Liver (tissue), 9 donors: ENCODE measurements around the gene SLC30A3. TPM values are rescaled to one million over a fixed set of nuclear protein-coding genes. Genes with fewer than 3 reads are reported as not detected.

Experiments
- DNase-seq: peaks from one replicate; pipeline ENCODE4 v3.0.0-alpha.2; 2017; ENCODE audit warnings: low spot score
- H3K27ac ChIP-seq, 2 donors: one replicate each; pipeline ENCODE4 v1.7.0; 2013; ENCODE audit warnings: inconsistent platforms in 2 of 2, low read length in 2 of 2, control low read depth in 1 of 2, low read depth in 1 of 2, mild to moderate bottlenecking in 1 of 2
- H3K27me3 ChIP-seq, 4 donors: one replicate each; pipeline versions ENCODE4 v1.6.1 to v1.7.0; 2013; ENCODE audit warnings: low read length in 3 of 4, inconsistent platforms in 1 of 4, mild to moderate bottlenecking in 1 of 4, moderate library complexity in 1 of 4; ENCODE audit not compliant: control insufficient read depth in 4 of 4, insufficient read depth in 4 of 4
- H3K36me3 ChIP-seq, 4 donors: one replicate each; pipeline versions ENCODE4 v1.6.1 to v1.7.0; 2013; ENCODE audit warnings: low read length in 3 of 4, mild to moderate bottlenecking in 3 of 4, low read depth in 1 of 4, moderate library complexity in 1 of 4; ENCODE audit not compliant: control insufficient read depth in 4 of 4, insufficient read depth in 3 of 4
- H3K4me1 ChIP-seq, 4 donors: one replicate each; pipeline versions ENCODE4 v1.6.1 to v1.7.0; 2013; ENCODE audit warnings: low read length in 3 of 4, mild to moderate bottlenecking in 3 of 4, moderate library complexity in 1 of 4; ENCODE audit not compliant: control insufficient read depth in 4 of 4, insufficient read depth in 4 of 4
- H3K4me3 ChIP-seq, 3 donors: one replicate each; pipeline versions ENCODE4 v1.6.1 to v1.7.0; 2013; ENCODE audit warnings: low read length in 3 of 3, control low read depth in 1 of 3, low read depth in 1 of 3, mild to moderate bottlenecking in 1 of 3
- H3K9ac ChIP-seq, 2 donors: one replicate each; pipeline ENCODE4 v1.7.0; 2013; ENCODE audit warnings: low read length in 2 of 2, mild to moderate bottlenecking in 2 of 2, moderate library complexity in 2 of 2, control low read depth in 1 of 2, low read depth in 1 of 2
- H3K9me3 ChIP-seq, 4 donors: one replicate each; pipeline versions ENCODE4 v1.6.1 to v1.7.0; 2013; ENCODE audit warnings: low read length in 3 of 4; ENCODE audit not compliant: control insufficient read depth in 4 of 4
- CTCF ChIP-seq: fragments of 150-350 bp; IDR thresholded peaks from 2 replicates; pipeline ENCODE4 v1.5.1; 2017; ENCODE audit warnings: improper control_type of control experiment, low read depth, low read length; ENCODE audit not compliant: missing input control
- EGR1 ChIP-seq, 2 donors: IDR thresholded peaks; 2 replicates each; pipeline ENCODE4 v1.6.1; 2016 to 2018; ENCODE audit warnings: antibody characterized with exemption in 2 of 2, low read depth in 2 of 2
- FOXA1 ChIP-seq: IDR thresholded peaks from 2 replicates; pipeline ENCODE4 v1.6.1; 2016; ENCODE audit warnings: antibody characterized with exemption
- FOXA2 ChIP-seq: IDR thresholded peaks from 2 replicates; pipeline ENCODE4 v1.6.1; 2016; ENCODE audit warnings: antibody characterized with exemption
- GABPA ChIP-seq, 2 donors: IDR thresholded peaks in 1 of 2; conservative IDR thresholded peaks in 1 of 2; 2 replicates each; pipeline ENCODE4 v1.6.1; 2016; ENCODE audit warnings: antibody characterized with exemption in 2 of 2, mild to moderate bottlenecking in 1 of 2, moderate library complexity in 1 of 2
- HNF4A ChIP-seq, 2 donors: conservative IDR thresholded peaks; 2 replicates each; pipeline ENCODE4 v1.6.1; 2016; ENCODE audit warnings: antibody characterized with exemption in 2 of 2, mild to moderate bottlenecking in 2 of 2
- HNF4G ChIP-seq: IDR thresholded peaks from 2 replicates; pipeline ENCODE4 v1.6.1; 2016; ENCODE audit warnings: antibody characterized with exemption
- JUND ChIP-seq, 2 donors: IDR thresholded peaks; 2 replicates each; pipeline ENCODE4 v1.6.1; 2016; ENCODE audit warnings: antibody characterized with exemption in 2 of 2
- NR2F2 ChIP-seq: IDR thresholded peaks from 2 replicates; pipeline ENCODE4 v1.6.1; 2016; ENCODE audit warnings: antibody characterized with exemption
- RAD21 ChIP-seq, 2 donors: IDR thresholded peaks; 2 replicates each; pipeline ENCODE4 v1.6.1; 2016; ENCODE audit warnings: antibody characterized with exemption in 2 of 2, mild to moderate bottlenecking in 2 of 2
- RXRA ChIP-seq, 2 donors: IDR thresholded peaks; 2 replicates each; pipeline ENCODE4 v1.6.1; 2017 to 2018; ENCODE audit warnings: antibody characterized with exemption in 2 of 2, mild to moderate bottlenecking in 1 of 2
- SP1 ChIP-seq: IDR thresholded peaks from 2 replicates; pipeline ENCODE4 v1.6.1; 2018; ENCODE audit warnings: antibody characterized with exemption, mild to moderate bottlenecking
- TAF1 ChIP-seq: conservative IDR thresholded peaks from 2 replicates; pipeline ENCODE4 v1.6.1; 2016; ENCODE audit warnings: antibody characterized with exemption, mild to moderate bottlenecking
- YY1 ChIP-seq: IDR thresholded peaks from 2 replicates; pipeline ENCODE4 v1.6.1; 2016; ENCODE audit warnings: antibody characterized with exemption, mild to moderate bottlenecking
- WGBS: extraction: QIAGEN DNeasy Blood & Tissue Kit; methylation state at CpG from one replicate; pipeline ENCODE4 v1.1.7; 2013; 5-methylcytosine and 5-hydroxymethylcytosine counted together
- polyA plus RNA-seq, 2 donors: library from polyadenylated mRNA; stranded (reverse) in 1 of 2; unstranded in 1 of 2; fragments of 200-250 nt in 1 of 2; fragments of >200 nt in 1 of 2; fragmentation: Nextera tagmentation in 1 of 2; extraction: Ambion mirVana in 1 of 2; gene quantifications; one replicate each; pipeline versions ENCODE4 v1.2.1 to v1.2.3, GENCODE V29; 2013 to 2015
- total RNA-seq, 2 donors: library from RNA; depleted of rRNA; stranded (reverse); fragments of >200 nt; gene quantifications; one replicate each; pipeline ENCODE4 v1.2.3, GENCODE V29; 2014
- TF ChIP-seq, protein P1 (sequence below): IDR thresholded peaks from 2 replicates; pipeline ENCODE4 v1.6.1; 2016; ENCODE audit warnings: antibody characterized with exemption
- TF ChIP-seq, protein P2 (sequence below): IDR thresholded peaks from 2 replicates; pipeline ENCODE4 v1.6.1; 2016; ENCODE audit warnings: antibody characterized with exemption
- TF ChIP-seq, protein P3 (sequence below): IDR thresholded peaks from 2 replicates; pipeline ENCODE4 v1.6.1; 2016; ENCODE audit warnings: antibody characterized with exemption
- TF ChIP-seq, protein P4 (sequence below): IDR thresholded peaks from 2 replicates; pipeline ENCODE4 v1.6.1; 2016; ENCODE audit warnings: antibody characterized with exemption, mild to moderate bottlenecking
- donor health status: healthy.
- donor health status: healthy.
- donor health status: healthy.
- donor health status: healthy.
- donor health status: healthy.

The SLC30A3 gene
- total and polyA plus RNA-seq, 4 donors = 0.20 TPM; not detected in 3

DNA sequence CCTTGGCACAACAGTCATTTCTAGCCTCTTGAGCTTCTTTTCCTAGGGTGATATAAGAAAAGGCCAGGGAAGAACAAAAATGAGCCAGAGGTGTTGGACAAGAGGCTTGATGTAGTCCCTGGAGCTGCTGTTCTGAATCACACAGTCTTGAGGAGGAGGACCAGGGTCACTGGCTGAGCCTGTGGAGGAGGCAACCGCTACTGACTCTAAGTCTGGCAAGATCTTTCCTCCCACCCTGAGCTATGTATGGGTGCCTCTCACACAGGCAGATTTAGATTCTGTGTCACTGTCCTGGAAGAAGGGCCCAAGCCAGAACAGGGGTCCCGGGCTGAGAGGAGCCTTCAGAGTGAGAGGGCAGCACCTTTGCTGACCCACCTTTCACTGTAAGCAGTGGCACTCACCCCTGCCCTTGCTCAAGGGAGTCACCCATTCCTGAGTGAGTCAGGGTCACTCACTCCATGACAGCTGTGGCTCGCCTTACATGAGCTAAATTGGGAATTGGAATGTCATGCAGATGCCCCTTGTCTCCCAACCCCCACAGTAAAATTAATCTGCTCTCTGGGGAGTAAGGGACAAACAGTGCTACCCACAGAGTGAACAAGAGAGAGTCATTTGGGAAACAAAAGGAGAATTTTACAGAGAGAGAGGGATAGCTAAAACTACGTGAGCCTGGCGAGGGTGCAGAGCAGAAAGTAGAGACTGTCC, 19.2 kb upstream of the SLC30A3 start, which contains the start of gene TRIM54:
Gene TRIM54 (plus strand): TSS at position 575 of the 705 bp plus-strand sequence. CDS start 303 bp downstream, outside the sequence.
- no peak within 1 kb of the TSS for H3K9ac ChIP-seq
- WGBS = 83% methylated on average over 5 of the region's 5 CpGs
- peaks cover 0 to 3% (median 0%) of the 10 kb centered on the region in 4 donors for H3K4me1 ChIP-seq
- no peak for DNase-seq
- H3K36me3 ChIP-seq = no peaks in the 10 kb centered on the region
- H3K9me3 ChIP-seq = no peaks in the 10 kb centered on the region
- H3K27me3 ChIP-seq = peaks cover 0 to 4% (median 0%) of the 10 kb centered on the region in 4 donors
- H3K4me3 ChIP-seq = no peak within 1 kb of the TSS
- TF ChIP-seq YY1 = no peak
- TF ChIP-seq RAD21 (IDR thresholded peaks at IDR 0.05) = no peak
- TF ChIP-seq, protein P1, sequence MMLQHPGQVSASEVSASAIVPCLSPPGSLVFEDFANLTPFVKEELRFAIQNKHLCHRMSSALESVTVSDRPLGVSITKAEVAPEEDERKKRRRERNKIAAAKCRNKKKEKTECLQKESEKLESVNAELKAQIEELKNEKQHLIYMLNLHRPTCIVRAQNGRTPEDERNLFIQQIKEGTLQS = no peak
- TF ChIP-seq, protein P2, sequence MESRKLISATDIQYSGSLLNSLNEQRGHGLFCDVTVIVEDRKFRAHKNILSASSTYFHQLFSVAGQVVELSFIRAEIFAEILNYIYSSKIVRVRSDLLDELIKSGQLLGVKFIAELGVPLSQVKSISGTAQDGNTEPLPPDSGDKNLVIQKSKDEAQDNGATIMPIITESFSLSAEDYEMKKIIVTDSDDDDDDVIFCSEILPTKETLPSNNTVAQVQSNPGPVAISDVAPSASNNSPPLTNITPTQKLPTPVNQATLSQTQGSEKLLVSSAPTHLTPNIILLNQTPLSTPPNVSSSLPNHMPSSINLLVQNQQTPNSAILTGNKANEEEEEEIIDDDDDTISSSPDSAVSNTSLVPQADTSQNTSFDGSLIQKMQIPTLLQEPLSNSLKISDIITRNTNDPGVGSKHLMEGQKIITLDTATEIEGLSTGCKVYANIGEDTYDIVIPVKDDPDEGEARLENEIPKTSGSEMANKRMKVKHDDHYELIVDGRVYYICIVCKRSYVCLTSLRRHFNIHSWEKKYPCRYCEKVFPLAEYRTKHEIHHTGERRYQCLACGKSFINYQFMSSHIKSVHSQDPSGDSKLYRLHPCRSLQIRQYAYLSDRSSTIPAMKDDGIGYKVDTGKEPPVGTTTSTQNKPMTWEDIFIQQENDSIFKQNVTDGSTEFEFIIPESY = no peak
- no peak for TF ChIP-seq HNF4G
- H3K27ac ChIP-seq = no peak within 1 kb of the TSS

- no peaks in the 10 kb centered on the region for H3K36me3 ChIP-seq
- no peak overlapping the region for H3K27ac ChIP-seq
- 75% methylated on average over 3 of the region's 3 CpGs for WGBS
- TF ChIP-seq, protein P1 = no peak
- TF ChIP-seq RAD21 (IDR thresholded peaks at IDR 0.05) (no peak), HNF4G (no peak), FOXA1 (no peak), JUND (IDR thresholded peaks at IDR 0.05) (no peak), HNF4A (conservative IDR thresholded peaks at IDR 0.05) (no peak), NR2F2 (no peak), GABPA (IDR thresholded peaks at IDR 0.05 in 1 of 2, conservative IDR thresholded peaks at IDR 0.05 in 1 of 2) (no peak), CTCF (no peak), YY1 (no peak), TAF1 (no peak), FOXA2 (no peak), RXRA (IDR thresholded peaks at IDR 0.05) (no peak), EGR1 (IDR thresholded peaks at IDR 0.05; ENCODE audit: low read depth in 2 of 2) (no peak), SP1 (no peak)
- TF ChIP-seq, protein P3, sequence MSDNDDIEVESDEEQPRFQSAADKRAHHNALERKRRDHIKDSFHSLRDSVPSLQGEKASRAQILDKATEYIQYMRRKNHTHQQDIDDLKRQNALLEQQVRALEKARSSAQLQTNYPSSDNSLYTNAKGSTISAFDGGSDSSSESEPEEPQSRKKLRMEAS = no peak
- TF ChIP-seq, protein P2 = no peak
- TF ChIP-seq, protein P4, sequence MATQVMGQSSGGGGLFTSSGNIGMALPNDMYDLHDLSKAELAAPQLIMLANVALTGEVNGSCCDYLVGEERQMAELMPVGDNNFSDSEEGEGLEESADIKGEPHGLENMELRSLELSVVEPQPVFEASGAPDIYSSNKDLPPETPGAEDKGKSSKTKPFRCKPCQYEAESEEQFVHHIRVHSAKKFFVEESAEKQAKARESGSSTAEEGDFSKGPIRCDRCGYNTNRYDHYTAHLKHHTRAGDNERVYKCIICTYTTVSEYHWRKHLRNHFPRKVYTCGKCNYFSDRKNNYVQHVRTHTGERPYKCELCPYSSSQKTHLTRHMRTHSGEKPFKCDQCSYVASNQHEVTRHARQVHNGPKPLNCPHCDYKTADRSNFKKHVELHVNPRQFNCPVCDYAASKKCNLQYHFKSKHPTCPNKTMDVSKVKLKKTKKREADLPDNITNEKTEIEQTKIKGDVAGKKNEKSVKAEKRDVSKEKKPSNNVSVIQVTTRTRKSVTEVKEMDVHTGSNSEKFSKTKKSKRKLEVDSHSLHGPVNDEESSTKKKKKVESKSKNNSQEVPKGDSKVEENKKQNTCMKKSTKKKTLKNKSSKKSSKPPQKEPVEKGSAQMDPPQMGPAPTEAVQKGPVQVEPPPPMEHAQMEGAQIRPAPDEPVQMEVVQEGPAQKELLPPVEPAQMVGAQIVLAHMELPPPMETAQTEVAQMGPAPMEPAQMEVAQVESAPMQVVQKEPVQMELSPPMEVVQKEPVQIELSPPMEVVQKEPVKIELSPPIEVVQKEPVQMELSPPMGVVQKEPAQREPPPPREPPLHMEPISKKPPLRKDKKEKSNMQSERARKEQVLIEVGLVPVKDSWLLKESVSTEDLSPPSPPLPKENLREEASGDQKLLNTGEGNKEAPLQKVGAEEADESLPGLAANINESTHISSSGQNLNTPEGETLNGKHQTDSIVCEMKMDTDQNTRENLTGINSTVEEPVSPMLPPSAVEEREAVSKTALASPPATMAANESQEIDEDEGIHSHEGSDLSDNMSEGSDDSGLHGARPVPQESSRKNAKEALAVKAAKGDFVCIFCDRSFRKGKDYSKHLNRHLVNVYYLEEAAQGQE = no peak
- no peak overlapping the region for H3K9ac ChIP-seq
- peaks cover 0 to 3% (median 0%) of the 10 kb centered on the region in 4 donors for H3K4me1 ChIP-seq
- DNase-seq = no peak
- no peaks in the 10 kb centered on the region for H3K9me3 ChIP-seq
- peaks cover 0 to 4% (median 0%) of the 10 kb centered on the region in 4 donors for H3K27me3 ChIP-seq
- no peak overlapping the region for H3K4me3 ChIP-seq
Observed at GRCh38 chr2:27281442-27281841, 18.6 kb upstream of the SLC30A3 start.
